Esophagus squamous epithelium (tissue), 4 donors: ENCODE measurements around the gene GALK2.

Experiments
- POLR2A ChIP-seq, 4 donors: fragments of 450-650 bp; IDR thresholded peaks; one replicate each; pipeline ENCODE4 v1.6.1; 2017; ENCODE audit warnings: antibody characterized with exemption in 4 of 4, mild to moderate bottlenecking in 4 of 4, moderate library complexity in 3 of 4
- TF ChIP-seq, protein P1 (sequence below), 6 experiments: fragments of 450-650 bp in 4 of 6; fragments of 200-600 bp in 2 of 6; sonication (generic) in 2 of 6; IDR thresholded peaks; one replicate each; pipeline ENCODE4 v1.5.1; 2016 to 2019; ENCODE audit warnings: antibody characterized with exemption in 6 of 6, mild to moderate bottlenecking in 4 of 6, moderate library complexity in 4 of 6

DNA sequence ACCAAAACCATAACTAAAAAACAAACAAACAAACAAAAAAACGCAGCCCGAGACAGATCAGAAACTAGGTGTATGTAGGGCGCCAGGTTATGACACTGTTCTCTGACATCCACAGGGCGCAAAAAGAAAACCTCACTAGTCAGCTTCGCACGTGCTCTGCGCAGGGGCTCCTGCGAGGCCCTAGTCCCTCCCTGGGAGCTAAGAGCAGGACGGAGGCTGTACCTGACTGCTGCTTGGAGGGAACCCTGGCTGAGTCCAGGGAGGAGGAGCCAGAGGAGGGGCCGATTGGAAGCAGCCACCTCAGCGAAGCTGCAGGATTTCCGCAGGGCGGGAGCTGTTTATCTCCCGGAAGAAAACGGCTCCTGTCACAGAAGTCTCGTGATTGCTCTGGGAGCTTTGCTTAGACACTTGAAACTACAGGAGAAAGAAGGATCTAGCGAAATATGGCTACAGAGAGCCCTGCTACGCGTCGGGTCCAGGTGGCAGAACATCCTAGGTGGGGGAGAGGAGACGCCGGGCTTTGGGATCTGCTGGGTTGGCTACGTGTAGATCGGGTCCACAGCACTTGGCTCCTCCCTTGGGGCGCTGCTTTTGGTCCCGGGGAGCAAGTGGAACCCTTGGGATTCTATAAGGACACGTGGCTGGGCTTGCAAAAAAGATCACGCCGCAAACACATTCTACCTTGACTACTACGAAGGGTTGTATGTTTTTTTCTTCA, at the start of gene GALK2:
- TF ChIP-seq, protein P1, sequence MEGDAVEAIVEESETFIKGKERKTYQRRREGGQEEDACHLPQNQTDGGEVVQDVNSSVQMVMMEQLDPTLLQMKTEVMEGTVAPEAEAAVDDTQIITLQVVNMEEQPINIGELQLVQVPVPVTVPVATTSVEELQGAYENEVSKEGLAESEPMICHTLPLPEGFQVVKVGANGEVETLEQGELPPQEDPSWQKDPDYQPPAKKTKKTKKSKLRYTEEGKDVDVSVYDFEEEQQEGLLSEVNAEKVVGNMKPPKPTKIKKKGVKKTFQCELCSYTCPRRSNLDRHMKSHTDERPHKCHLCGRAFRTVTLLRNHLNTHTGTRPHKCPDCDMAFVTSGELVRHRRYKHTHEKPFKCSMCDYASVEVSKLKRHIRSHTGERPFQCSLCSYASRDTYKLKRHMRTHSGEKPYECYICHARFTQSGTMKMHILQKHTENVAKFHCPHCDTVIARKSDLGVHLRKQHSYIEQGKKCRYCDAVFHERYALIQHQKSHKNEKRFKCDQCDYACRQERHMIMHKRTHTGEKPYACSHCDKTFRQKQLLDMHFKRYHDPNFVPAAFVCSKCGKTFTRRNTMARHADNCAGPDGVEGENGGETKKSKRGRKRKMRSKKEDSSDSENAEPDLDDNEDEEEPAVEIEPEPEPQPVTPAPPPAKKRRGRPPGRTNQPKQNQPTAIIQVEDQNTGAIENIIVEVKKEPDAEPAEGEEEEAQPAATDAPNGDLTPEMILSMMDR (IDR thresholded peaks at IDR 0.05) = no peak
- TF ChIP-seq POLR2A (IDR thresholded peaks at IDR 0.05) = peak in 2 of 4 donors; percentile 11 to 62
